ENCODE results near the gene SLC30A7. TPM values are rescaled to one million over a fixed set of nuclear protein-coding genes. Genes with fewer than 3 reads are reported as not detected.

The SLC30A7 gene
- total RNA-seq, 1 experiment from 2014 or later, result 55.0 TPM

- no TSS peak for BruUV-seq (replicated peaks)
- Mint-ChIP-seq H3K27ac (ENCODE audit: low read depth, unreplicated experiment) (no peak overlapping the region), H3K4me1 (ENCODE audit: insufficient read depth, unreplicated experiment) (peaks cover 4% of the 10 kb centered on the region), H3K36me3 (ENCODE audit: insufficient read depth, unreplicated experiment) (peaks cover 56% of the 10 kb centered on the region), H3K4me3 (ENCODE audit: unreplicated experiment) (no peak overlapping the region), H3K27me3 (ENCODE audit: insufficient read depth, unreplicated experiment) (no peaks in the 10 kb centered on the region), H3K9me3 (ENCODE audit: unreplicated experiment) (no peaks in the 10 kb centered on the region)
- ChIA-PET CTCF (interaction anchor here (1.1 kb wide), 2 partner anchors 13 to 317 kb away, joined by 3 to 4 read pairs; no protein-coding TSS in a partner anchor), POLR2A (interaction anchor here (1.7 kb wide), 1 partner anchor 9 kb away, joined by 3 read pairs; no protein-coding TSS in a partner anchor)
- no peak for TF ChIP-seq CTCF (IDR thresholded peaks at IDR 0.05; ENCODE audit: unreplicated experiment)
- intact Hi-C loops (cut with micrococcal nuclease), result no loop called here
- DNase-seq (ENCODE audit: unreplicated experiment), result no peak
These were observed 75.1 kb downstream of the SLC30A7 start for GRCh38 chr1:100971021-100971420.

GRCh38 chr1:100972185-100972584 is 76.3 kb downstream of the SLC30A7 start:
- intact Hi-C loops (cut with micrococcal nuclease), result no loop called here
- POLR2A ChIA-PET, result no interaction called here
- CTCF ChIA-PET, result interaction anchor here (0.6 kb wide), 1 partner anchor 25 kb away, joined by 3 read pairs; no protein-coding TSS in a partner anchor
- H3K27me3 Mint-ChIP-seq (ENCODE audit: insufficient read depth, unreplicated experiment), result no peaks in the 10 kb centered on the region
- no peak overlapping the region for H3K4me3 Mint-ChIP-seq (ENCODE audit: unreplicated experiment)
- no peaks in the 10 kb centered on the region for H3K9me3 Mint-ChIP-seq (ENCODE audit: unreplicated experiment)
- no TSS peak for BruUV-seq (replicated peaks)
- H3K27ac Mint-ChIP-seq (ENCODE audit: low read depth, unreplicated experiment), result no peak overlapping the region
- peaks cover 54% of the 10 kb centered on the region for H3K36me3 Mint-ChIP-seq (ENCODE audit: insufficient read depth, unreplicated experiment)
- DNase-seq (ENCODE audit: unreplicated experiment), result peak; percentile 4
- H3K4me1 Mint-ChIP-seq (ENCODE audit: insufficient read depth, unreplicated experiment), result peaks cover 4% of the 10 kb centered on the region
- TF ChIP-seq CTCF (IDR thresholded peaks at IDR 0.05; ENCODE audit: unreplicated experiment), result no peak

- Mint-ChIP-seq H3K4me3 (ENCODE audit: unreplicated experiment) (no peak overlapping the region), H3K27ac (ENCODE audit: low read depth, unreplicated experiment) (no peak overlapping the region), H3K9me3 (ENCODE audit: unreplicated experiment) (no peaks in the 10 kb centered on the region), H3K4me1 (ENCODE audit: insufficient read depth, unreplicated experiment) (peaks cover 2% of the 10 kb centered on the region), H3K36me3 (ENCODE audit: insufficient read depth, unreplicated experiment) (peaks cover 74% of the 10 kb centered on the region), H3K27me3 (ENCODE audit: insufficient read depth, unreplicated experiment) (no peaks in the 10 kb centered on the region)
- no peak for TF ChIP-seq CTCF (IDR thresholded peaks at IDR 0.05; ENCODE audit: unreplicated experiment)
- POLR2A ChIA-PET, result interaction anchor here (1.3 kb wide), 1 partner anchor 12 kb away, joined by 3 read pairs; no protein-coding TSS in a partner anchor
- intact Hi-C loops (cut with micrococcal nuclease), result no loop called here
- DNase-seq (ENCODE audit: unreplicated experiment), result no peak
- BruUV-seq (replicated peaks), result no TSS peak
- CTCF ChIA-PET, result interaction anchor here (1.4 kb wide), 1 partner anchor 311 kb away, joined by 4 read pairs; no protein-coding TSS in a partner anchor
These were observed 81.0 kb downstream of the SLC30A7 start for GRCh38 chr1:100976936-100977335.

- no TSS peak for BruUV-seq (replicated peaks)
- ChIA-PET POLR2A (no interaction called here), CTCF (no interaction called here)
- H3K9me3 Mint-ChIP-seq (ENCODE audit: unreplicated experiment), result no peaks in the 10 kb centered on the region
- no peak for TF ChIP-seq CTCF (IDR thresholded peaks at IDR 0.05; ENCODE audit: unreplicated experiment)
- no peak for DNase-seq (ENCODE audit: unreplicated experiment)
- intact Hi-C loops (cut with micrococcal nuclease), result no loop called here
- H3K27ac Mint-ChIP-seq (ENCODE audit: low read depth, unreplicated experiment), result no peak overlapping the region
- H3K4me1 Mint-ChIP-seq (ENCODE audit: insufficient read depth, unreplicated experiment), result no peaks in the 10 kb centered on the region
- H3K36me3 Mint-ChIP-seq (ENCODE audit: insufficient read depth, unreplicated experiment), result peaks cover 75% of the 10 kb centered on the region
- no peaks in the 10 kb centered on the region for H3K27me3 Mint-ChIP-seq (ENCODE audit: insufficient read depth, unreplicated experiment)
- no peak overlapping the region for H3K4me3 Mint-ChIP-seq (ENCODE audit: unreplicated experiment)
These were observed 83.7 kb downstream of the SLC30A7 start for GRCh38 chr1:100979631-100980030.

Measured in MCF 10A (cell line).